Pancreas (tissue), 10 donors: ENCODE results near the gene GRAMD1A. TPM values are rescaled to one million over a fixed set of nuclear protein-coding genes. Genes with fewer than 3 reads are reported as not detected.

ENCODE experiments used
- ATAC-seq, 4 donors: fragments of 200-7000 bp; cut with Tn5 transposase; one replicate each; pipeline versions ENCODE4 v1.8.0 to v1.9.1; 2020; ENCODE audit warnings: mild to moderate bottlenecking in 4 of 4, moderate library complexity in 4 of 4
- DNase-seq, 6 donors: peaks; one replicate each; pipeline ENCODE4 v3.0.0-alpha.2; 2020
- FAIRE-seq: peaks from 2 replicates; lab custom pipeline; 2012; peaks lifted over from hg19 to GRCh38; lab: Jason Lieb, UNC
- H3K27ac ChIP-seq, 4 donors: fragments of 200-600 bp; sonication (generic); 1 replicate in 3 of 4; 2 replicates in 1 of 4; pipeline versions ENCODE4 v1.5.0 to v1.8.0; 2020
- H3K27me3 ChIP-seq, 4 donors: fragments of 200-600 bp; one replicate each; pipeline ENCODE4 v1.8.0; 2021
- H3K36me3 ChIP-seq, 3 donors: fragments of 200-600 bp; sonication (generic) in 1 of 3; one replicate each; pipeline versions ENCODE4 v1.5.0 to v1.8.0; 2020 to 2021
- H3K4me1 ChIP-seq, 3 donors: fragments of 200-600 bp; one replicate each; pipeline ENCODE4 v1.8.0; 2021
- H3K4me3 ChIP-seq, 4 donors: fragments of 200-600 bp; sonication (generic) in 2 of 4; one replicate each; pipeline versions ENCODE4 v1.5.0 to v1.8.0; 2020 to 2021
- H3K9me3 ChIP-seq, 4 donors: fragments of 200-600 bp; one replicate each; pipeline ENCODE4 v1.8.0; 2021
- whole genome bisulfite sequencing, 2 donors: extraction: QIAGEN DNeasy Blood & Tissue Kit; methylation state at CpG; one replicate each; pipeline ENCODE4 v1.1.7; 2013; 5-methylcytosine and 5-hydroxymethylcytosine counted together
- intact Hi-C, 3 donors: fragments of 100-400 bp; cut with DNase I; formaldehyde crosslinking; loops; one replicate each; pipeline versions ENCODE4 v1.11.1 to v1.14.2; 2022
- polyA plus RNA-seq, 2 donors: library from polyadenylated mRNA; stranded (reverse); fragments of 200-250 nt; gene quantifications; one replicate each; pipeline ENCODE4 v1.2.3, GENCODE V29; 2013
- total RNA-seq, 6 donors: library from RNA; stranded (reverse); fragmentation: NEBNext Ultra II Directional in 4 of 6; extraction: Animal tissue kit (Norgen Biotek cat#: 25700) in 4 of 6; gene quantifications; one replicate each; pipeline versions ENCODE4 v1.2.1 to v1.2.4, GENCODE V29; 2021 to 2023
- TF ChIP-seq, protein P1 (sequence below), 4 donors: fragments of 200-600 bp; sonication (generic) in 3 of 4; IDR thresholded peaks; one replicate each; pipeline versions ENCODE4 v1.5.0 to v1.8.0; 2021; ENCODE audit warnings: antibody characterized with exemption in 4 of 4
- donor health status: healthy with polysubstance abuse.
- donor health status: DM: no; HTN: no; CAD: no; lungs with moderate emphysema.
- donor health status: DM: no; HTN: no; CAD: no.
- donor health status: control.
- donor health status: control.
- donor health status: Bipolar disorder and iron deficiency.
- donor health status: DM: yes; HTN: yes; CAD: no.
- donor health status: DM: no; HTN: no; CAD: no.
- donor health status: DM: no; HTN: no; CAD: no.
- donor health status: DM: yes; HTN: yes; CAD: no.

The GRAMD1A gene
- total and polyA plus RNA-seq, 8 donors: 47.3 to 137 (median 87.4) TPM

DNA sequence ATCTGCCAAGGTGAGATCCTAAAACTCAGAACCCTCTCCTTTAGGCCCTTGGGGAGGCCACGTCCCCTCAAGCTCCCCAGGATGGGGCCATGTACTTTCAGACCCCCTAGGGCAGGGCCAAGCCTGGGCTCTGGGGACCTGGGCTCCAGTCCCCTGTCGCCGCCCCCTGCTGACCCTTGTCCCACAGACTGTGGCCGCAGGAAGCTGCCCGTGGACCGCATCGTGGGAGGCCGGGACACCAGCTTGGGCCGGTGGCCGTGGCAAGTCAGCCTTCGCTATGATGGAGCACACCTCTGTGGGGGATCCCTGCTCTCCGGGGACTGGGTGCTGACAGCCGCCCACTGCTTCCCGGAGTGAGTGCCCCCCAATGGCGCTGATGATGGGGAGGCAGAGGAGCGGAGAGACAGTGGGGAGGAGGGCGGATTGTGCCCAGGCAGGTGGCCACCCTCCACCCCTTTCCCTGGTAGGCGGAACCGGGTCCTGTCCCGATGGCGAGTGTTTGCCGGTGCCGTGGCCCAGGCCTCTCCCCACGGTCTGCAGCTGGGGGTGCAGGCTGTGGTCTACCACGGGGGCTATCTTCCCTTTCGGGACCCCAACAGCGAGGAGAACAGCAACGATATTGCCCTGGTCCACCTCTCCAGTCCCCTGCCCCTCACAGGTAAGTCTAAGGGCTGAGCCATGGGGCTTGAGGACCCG, 60.2 kb downstream of the GRAMD1A start:
- Histone ChIP-seq H3K4me1 (peaks cover 0 to 3% (median 0%) of the 10 kb centered on the region in 3 donors), H3K36me3 (no peaks in the 10 kb centered on the region), H3K4me3 (no peak overlapping the region), H3K9me3 (no peaks in the 10 kb centered on the region), H3K27me3 (no peaks in the 10 kb centered on the region), H3K27ac (no peak overlapping the region)
- intact Hi-C loops: loop anchor here in 1 of 3 donors (10.0 kb wide), 1 partner anchor 74 kb away; the partner anchor contains the start of genes FXYD1 and LGI4
- ATAC-seq (no peak), DNase-seq (peak in 2 of 6 donors; percentile 49 to 69), FAIRE-seq (no peak)
- WGBS, 2 donors: 93 to 96% methylated on average over 29 of the region's 29 CpGs
- TF ChIP-seq, protein P1, sequence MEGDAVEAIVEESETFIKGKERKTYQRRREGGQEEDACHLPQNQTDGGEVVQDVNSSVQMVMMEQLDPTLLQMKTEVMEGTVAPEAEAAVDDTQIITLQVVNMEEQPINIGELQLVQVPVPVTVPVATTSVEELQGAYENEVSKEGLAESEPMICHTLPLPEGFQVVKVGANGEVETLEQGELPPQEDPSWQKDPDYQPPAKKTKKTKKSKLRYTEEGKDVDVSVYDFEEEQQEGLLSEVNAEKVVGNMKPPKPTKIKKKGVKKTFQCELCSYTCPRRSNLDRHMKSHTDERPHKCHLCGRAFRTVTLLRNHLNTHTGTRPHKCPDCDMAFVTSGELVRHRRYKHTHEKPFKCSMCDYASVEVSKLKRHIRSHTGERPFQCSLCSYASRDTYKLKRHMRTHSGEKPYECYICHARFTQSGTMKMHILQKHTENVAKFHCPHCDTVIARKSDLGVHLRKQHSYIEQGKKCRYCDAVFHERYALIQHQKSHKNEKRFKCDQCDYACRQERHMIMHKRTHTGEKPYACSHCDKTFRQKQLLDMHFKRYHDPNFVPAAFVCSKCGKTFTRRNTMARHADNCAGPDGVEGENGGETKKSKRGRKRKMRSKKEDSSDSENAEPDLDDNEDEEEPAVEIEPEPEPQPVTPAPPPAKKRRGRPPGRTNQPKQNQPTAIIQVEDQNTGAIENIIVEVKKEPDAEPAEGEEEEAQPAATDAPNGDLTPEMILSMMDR (IDR thresholded peaks at IDR 0.05): no peak

DNA sequence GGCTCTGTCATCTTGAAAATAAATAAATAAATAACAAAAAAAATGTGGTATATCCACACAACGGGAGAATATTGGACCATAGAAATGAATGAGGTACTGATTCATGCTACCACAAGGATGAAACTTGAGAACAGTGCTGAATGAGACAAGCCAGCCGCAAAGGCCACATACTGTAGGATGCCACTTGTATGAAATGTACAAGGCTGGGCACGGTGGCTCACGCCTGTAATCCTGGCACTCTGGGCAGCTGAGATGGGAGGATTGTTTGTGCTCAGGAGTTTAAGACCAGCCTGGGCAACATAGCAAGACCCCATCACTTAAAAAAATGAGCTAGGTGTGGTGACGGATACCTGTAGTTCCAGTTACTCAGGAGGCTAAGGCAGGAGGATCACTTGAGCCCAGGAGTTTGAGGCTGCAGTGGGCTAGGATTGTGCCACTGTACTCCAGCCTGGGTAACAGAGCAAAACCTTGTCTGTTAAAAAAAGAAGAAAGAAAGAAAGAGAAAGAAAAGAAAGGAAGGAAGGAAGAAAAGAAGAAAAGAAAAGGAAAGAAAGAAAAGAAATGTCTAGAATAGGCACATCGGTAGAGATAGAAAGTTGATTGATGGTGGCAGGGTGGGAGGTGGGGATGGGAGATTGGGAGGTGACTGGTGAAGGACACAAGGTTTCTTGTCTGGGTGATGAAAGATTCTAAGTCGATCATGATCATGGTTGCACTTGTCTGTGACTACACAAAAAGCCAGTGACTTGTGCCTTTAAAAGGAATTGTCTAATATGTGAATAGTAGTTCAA, 61.7 kb downstream of the GRAMD1A start:
- Histone ChIP-seq H3K4me3 (no peak overlapping the region), H3K27ac (no peak overlapping the region), H3K36me3 (no peaks in the 10 kb centered on the region), H3K4me1 (peaks cover 0 to 3% (median 0%) of the 10 kb centered on the region in 3 donors), H3K9me3 (no peaks in the 10 kb centered on the region), H3K27me3 (no peaks in the 10 kb centered on the region)
- intact Hi-C loops: loop anchor here in 1 of 3 donors (10.0 kb wide), 1 partner anchor 73 kb away; the partner anchor contains the start of genes FXYD1 and LGI4
- FAIRE-seq (no peak), ATAC-seq (no peak), DNase-seq (no peak)
- 84 to 88% methylated on average over 7 of the region's 7 CpGs for WGBS, 2 donors
- TF ChIP-seq, protein P1 (IDR thresholded peaks at IDR 0.05): no peak

DNA sequence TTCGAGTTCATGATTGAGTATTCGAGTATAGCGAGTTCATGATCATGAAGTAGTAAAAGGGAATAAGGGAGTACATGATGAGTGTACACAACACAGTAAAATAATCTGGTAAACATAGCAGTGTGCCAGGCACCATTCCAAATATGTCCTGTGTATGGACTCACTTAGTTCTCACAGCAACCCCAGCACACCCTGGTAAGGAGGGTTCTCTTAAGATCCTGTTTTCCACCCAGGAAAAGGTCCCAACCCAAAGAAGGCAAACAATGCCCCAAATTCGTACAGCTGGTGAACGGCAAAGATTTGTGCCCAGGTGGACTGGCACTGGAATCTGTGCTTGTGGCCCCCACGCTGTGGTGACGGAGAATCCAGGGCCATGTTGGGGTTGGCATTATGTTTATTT, 62.8 kb downstream of the GRAMD1A start:
- TF ChIP-seq, protein P1 (IDR thresholded peaks at IDR 0.05): no peak
- Histone ChIP-seq H3K4me1 (peaks cover 0 to 3% (median 0%) of the 10 kb centered on the region in 3 donors), H3K36me3 (no peaks in the 10 kb centered on the region), H3K27me3 (no peaks in the 10 kb centered on the region), H3K9me3 (no peaks in the 10 kb centered on the region), H3K4me3 (no peak overlapping the region), H3K27ac (peak overlapping the region in 1 of 4 donors; percentile 50)
- FAIRE-seq (no peak), ATAC-seq (peak in 3 of 4 donors; percentile 23 to 39 (median 26)), DNase-seq (no peak)
- WGBS, 2 donors: 69 to 70% methylated on average over 7 of the region's 7 CpGs
- intact Hi-C loops: loop anchor here in 1 of 3 donors (10.0 kb wide), 1 partner anchor 72 kb away; the partner anchor contains the start of genes FXYD1 and LGI4

DNA sequence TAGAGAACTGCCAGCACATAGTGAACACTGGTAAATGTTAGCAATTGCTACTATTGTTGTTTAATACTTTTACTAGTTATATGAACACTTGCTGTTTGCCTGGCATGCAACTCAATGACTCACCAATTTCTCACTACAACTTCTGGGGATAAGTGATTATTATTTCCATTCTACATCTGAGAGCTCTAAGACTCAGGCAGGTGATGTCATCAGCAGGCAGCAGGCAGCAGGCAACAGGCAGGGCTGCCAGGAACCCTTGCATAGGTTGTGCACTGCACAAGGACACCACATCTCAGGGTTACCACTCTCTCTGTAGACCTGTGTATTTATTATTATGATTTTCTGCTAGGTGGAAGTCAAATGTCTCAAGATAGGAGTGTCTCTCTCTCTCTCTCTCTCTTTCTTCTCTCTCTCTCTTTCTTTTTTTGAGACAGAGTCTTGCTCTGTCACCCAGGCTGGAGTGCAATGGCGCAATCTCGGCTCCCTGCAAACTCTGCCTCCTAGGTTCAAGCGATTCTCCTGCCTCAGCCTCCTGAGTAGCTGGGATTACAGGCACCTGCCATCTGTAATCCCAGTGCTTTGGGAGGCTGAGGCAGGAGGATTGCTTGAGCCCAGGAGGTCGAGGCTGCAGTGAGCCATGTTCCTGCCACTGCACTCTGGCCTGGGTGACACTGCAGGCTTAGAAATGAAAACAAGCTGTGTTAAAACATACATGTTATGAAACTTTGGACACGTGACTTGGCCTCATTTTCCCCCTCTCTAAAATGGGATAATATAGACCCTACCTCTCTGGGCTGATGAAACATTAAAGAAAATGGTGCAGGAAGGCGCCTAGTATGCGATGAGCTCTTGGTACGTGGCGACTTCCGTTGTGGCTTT, 64.1 kb downstream of the GRAMD1A start:
- ATAC-seq (peak; percentile 59 to 70 (median 66)), DNase-seq (peak in 3 of 6 donors; percentile 36 to 61 (median 60)), FAIRE-seq (no peak)
- intact Hi-C loops: loop anchor here in 1 of 3 donors (10.0 kb wide), 1 partner anchor 71 kb away; the partner anchor contains the start of genes FXYD1 and LGI4
- TF ChIP-seq, protein P1 (IDR thresholded peaks at IDR 0.05): no peak
- Histone ChIP-seq H3K27ac (peak overlapping the region in 1 of 4 donors; percentile 50), H3K9me3 (no peaks in the 10 kb centered on the region), H3K4me3 (no peak overlapping the region), H3K4me1 (peaks cover 0 to 3% (median 0%) of the 10 kb centered on the region in 3 donors), H3K27me3 (no peaks in the 10 kb centered on the region), H3K36me3 (no peaks in the 10 kb centered on the region)
- WGBS, 2 donors: 66 to 72% methylated on average over 10 of the region's 10 CpGs
